ENCODE data around the gene GPR45. TPM values are rescaled to one million over a fixed set of nuclear protein-coding genes. Genes with fewer than 3 reads are reported as not detected.

GPR45 gene
- total and polyA plus RNA-seq, 10 of the 15 experiments (the other 5 are each of a cell fraction or from before 2014, with no cell fraction given): not detected

- TF ChIP-seq, protein P1, sequence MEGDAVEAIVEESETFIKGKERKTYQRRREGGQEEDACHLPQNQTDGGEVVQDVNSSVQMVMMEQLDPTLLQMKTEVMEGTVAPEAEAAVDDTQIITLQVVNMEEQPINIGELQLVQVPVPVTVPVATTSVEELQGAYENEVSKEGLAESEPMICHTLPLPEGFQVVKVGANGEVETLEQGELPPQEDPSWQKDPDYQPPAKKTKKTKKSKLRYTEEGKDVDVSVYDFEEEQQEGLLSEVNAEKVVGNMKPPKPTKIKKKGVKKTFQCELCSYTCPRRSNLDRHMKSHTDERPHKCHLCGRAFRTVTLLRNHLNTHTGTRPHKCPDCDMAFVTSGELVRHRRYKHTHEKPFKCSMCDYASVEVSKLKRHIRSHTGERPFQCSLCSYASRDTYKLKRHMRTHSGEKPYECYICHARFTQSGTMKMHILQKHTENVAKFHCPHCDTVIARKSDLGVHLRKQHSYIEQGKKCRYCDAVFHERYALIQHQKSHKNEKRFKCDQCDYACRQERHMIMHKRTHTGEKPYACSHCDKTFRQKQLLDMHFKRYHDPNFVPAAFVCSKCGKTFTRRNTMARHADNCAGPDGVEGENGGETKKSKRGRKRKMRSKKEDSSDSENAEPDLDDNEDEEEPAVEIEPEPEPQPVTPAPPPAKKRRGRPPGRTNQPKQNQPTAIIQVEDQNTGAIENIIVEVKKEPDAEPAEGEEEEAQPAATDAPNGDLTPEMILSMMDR (IDR thresholded peaks at IDR 0.05 in 2 of 3, conservative IDR thresholded peaks at IDR 0.05 in 1 of 3; ENCODE audit: control insufficient read depth in 2 of 3, extremely low read depth in 1 of 3, insufficient read depth in 1 of 3, low read depth in 3 of 3, low read length in 3 of 3): peak; percentile 69 to 77 (median 70)
- TF ChIP-seq MXI1 (IDR thresholded peaks at IDR 0.05; ENCODE audit: low read depth, low read length) (no peak), RCOR1 (conservative IDR thresholded peaks at IDR 0.05; ENCODE audit: low read depth, low read length) (no peak), ZNF687 (IDR thresholded peaks at IDR 0.05) (no peak), HDAC2 (IDR thresholded peaks at IDR 0.05) (no peak), HCFC1 (IDR thresholded peaks at IDR 0.05; ENCODE audit: low read length) (no peak), USF2 (IDR thresholded peaks at IDR 0.05; ENCODE audit: borderline replicate concordance, low read depth, low read length) (no peak), STAT1 (conservative IDR thresholded peaks at IDR 0.05) (no peak)
- TF ChIP-seq, protein P2, sequence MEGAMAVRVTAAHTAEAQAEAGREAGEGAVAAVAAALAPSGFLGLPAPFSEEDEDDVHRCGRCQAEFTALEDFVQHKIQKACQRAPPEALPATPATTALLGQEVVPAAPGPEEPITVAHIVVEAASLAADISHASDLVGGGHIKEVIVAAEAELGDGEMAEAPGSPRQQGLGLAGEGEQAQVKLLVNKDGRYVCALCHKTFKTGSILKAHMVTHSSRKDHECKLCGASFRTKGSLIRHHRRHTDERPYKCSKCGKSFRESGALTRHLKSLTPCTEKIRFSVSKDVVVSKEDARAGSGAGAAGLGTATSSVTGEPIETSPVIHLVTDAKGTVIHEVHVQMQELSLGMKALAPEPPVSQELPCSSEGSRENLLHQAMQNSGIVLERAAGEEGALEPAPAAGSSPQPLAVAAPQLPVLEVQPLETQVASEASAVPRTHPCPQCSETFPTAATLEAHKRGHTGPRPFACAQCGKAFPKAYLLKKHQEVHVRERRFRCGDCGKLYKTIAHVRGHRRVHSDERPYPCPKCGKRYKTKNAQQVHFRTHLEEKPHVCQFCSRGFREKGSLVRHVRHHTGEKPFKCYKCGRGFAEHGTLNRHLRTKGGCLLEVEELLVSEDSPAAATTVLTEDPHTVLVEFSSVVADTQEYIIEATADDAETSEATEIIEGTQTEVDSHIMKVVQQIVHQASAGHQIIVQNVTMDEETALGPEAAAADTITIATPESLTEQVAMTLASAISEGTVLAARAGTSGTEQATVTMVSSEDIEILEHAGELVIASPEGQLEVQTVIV (IDR thresholded peaks at IDR 0.05; ENCODE audit: borderline replicate concordance, partially characterized antibody): no peak
- TF ChIP-seq, protein P3, sequence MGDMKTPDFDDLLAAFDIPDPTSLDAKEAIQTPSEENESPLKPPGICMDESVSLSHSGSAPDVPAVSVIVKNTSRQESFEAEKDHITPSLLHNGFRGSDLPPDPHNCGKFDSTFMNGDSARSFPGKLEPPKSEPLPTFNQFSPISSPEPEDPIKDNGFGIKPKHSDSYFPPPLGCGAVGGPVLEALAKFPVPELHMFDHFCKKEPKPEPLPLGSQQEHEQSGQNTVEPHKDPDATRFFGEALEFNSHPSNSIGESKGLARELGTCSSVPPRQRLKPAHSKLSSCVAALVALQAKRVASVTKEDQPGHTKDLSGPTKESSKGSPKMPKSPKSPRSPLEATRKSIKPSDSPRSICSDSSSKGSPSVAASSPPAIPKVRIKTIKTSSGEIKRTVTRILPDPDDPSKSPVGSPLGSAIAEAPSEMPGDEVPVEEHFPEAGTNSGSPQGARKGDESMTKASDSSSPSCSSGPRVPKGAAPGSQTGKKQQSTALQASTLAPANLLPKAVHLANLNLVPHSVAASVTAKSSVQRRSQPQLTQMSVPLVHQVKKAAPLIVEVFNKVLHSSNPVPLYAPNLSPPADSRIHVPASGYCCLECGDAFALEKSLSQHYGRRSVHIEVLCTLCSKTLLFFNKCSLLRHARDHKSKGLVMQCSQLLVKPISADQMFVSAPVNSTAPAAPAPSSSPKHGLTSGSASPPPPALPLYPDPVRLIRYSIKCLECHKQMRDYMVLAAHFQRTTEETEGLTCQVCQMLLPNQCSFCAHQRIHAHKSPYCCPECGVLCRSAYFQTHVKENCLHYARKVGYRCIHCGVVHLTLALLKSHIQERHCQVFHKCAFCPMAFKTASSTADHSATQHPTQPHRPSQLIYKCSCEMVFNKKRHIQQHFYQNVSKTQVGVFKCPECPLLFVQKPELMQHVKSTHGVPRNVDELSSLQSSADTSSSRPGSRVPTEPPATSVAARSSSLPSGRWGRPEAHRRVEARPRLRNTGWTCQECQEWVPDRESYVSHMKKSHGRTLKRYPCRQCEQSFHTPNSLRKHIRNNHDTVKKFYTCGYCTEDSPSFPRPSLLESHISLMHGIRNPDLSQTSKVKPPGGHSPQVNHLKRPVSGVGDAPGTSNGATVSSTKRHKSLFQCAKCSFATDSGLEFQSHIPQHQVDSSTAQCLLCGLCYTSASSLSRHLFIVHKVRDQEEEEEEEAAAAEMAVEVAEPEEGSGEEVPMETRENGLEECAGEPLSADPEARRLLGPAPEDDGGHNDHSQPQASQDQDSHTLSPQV (IDR thresholded peaks at IDR 0.05): no peak
- TF ChIP-seq, protein P4, sequence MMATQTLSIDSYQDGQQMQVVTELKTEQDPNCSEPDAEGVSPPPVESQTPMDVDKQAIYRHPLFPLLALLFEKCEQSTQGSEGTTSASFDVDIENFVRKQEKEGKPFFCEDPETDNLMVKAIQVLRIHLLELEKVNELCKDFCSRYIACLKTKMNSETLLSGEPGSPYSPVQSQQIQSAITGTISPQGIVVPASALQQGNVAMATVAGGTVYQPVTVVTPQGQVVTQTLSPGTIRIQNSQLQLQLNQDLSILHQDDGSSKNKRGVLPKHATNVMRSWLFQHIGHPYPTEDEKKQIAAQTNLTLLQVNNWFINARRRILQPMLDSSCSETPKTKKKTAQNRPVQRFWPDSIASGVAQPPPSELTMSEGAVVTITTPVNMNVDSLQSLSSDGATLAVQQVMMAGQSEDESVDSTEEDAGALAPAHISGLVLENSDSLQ (IDR thresholded peaks at IDR 0.05): no peak
Measured at GRCh38 chr2:105235388-105236059, 6.0 kb upstream of the GPR45 start (continued).

Data from GM12878 (cell line).